AG08396 (cell line): ENCODE data around the gene ATAD3C.

Experiments used
- DNase-seq: peaks from one replicate; pipeline ENCODE4 v3.0.0; 2012; ENCODE audit warnings: low spot score, mixed read lengths

ATAD3C gene

DNA sequence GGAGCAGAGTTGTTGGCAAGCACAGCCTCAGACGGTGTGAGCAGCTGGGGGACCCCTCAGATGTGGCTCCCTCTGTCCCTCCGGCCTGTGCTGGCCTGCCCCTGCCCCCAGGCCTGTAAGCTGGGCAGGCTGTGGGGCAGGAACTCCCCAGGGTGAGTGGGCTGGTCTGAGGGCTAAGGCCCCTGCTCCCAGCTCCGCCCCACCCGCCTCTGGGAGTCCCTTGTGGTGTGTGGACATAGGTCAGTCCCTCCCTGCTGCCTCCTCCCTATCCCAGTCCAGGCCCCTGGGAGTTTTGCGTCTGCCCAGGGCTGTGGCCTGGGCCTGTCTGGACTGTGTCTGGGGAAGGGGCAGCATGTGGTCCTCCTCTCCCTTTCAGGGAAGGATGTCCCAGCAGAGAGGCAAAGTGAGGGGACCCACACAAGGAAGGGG, 17.6 kb upstream of the ATAD3C start:
- DNase-seq: peak; percentile 43

DNA sequence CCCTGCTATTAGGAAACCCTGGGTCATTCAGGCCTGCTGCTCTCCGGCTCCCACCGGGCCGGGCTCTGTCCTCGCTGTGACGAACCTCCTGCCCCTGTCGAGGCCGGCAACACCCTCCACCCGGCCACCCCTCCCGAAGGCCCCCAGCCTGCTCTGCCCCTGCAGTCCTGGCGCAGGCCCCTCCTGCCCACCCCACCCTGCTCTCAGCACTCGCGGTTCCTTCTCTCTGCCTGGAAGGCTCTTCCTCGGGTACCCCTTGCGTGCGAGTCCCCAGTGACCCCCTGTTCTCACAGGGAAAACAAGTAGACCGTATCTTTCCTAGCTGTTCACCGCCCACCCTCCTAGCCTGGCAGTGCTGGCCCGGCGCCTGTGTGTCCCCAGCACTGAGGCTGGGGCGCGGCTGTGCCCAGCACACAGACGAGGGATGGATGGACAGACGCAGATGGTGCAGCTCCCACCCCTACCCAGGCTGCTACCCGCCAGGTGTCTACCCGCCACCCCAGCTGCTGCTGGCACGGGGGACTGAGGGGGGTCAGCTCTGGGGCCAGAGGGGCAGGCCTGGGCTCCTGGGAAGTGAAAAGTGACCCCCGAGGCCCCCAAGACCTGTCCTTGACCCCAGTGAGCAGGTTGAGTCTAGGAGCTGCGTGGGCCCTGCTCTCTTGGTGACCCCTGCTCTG, 17.1 kb upstream of the ATAD3C start:
- DNase-seq: peak; percentile 18

DNA sequence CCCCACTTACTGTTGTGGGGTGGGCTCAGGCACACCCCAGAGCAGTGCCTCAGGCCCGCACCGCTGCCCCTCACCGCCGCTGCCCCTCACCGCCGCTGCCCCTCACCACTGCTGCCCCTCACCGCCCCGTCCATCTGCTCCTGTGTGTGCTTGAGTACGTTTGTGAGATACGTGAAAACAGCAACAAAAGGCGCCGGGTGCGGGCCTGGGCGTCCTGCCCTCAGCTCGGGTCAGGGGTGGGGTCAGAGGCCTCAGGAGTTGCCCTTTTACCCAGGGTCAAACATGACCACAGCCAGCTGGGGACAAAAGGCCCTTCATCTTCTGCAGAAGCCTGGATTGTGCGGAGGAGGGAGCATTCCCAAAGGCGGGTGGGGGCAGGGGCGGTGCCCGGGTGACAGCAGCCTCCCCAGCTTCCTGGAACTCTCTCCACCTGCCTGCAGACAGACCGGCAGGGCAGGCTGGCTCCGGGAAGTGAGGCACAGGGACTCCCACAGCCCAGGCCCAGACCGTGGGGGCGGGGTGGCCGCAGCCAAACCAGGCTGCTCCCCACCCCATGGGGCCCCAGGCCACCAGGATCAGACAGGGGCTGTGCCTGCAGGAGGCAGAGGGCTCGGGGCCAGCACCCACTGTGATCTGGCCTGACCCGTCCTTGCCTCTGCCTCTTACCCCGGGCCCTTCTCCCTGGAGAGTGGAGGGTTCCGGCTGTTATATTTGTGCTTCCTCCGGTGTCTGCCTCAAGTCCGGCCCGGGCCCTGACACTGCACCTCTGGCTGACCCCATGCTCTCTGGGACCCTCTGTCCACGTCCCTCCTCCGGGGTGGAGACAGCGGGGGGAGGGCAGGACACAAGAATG, 16.3 kb upstream of the ATAD3C start:
- peak; percentile 27 for DNase-seq

DNA sequence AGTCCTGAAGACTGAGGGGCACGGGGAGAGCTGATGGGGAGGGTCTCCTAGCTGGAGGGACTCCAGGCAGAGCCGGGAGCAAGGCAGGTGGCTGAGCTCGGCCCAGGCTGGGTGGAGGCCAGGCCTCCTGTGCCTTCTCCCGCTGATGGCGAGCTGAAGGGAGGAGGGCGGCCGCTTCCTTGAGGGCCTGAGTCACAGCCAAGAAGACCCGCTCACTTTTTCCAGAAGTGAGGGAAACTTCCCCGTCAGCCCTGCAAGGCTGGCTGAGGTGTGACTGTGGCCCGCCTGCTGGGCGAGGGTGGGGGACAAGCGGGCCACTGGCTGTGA, 15.7 kb upstream of the ATAD3C start:
- DNase-seq: peak; percentile 62

DNA sequence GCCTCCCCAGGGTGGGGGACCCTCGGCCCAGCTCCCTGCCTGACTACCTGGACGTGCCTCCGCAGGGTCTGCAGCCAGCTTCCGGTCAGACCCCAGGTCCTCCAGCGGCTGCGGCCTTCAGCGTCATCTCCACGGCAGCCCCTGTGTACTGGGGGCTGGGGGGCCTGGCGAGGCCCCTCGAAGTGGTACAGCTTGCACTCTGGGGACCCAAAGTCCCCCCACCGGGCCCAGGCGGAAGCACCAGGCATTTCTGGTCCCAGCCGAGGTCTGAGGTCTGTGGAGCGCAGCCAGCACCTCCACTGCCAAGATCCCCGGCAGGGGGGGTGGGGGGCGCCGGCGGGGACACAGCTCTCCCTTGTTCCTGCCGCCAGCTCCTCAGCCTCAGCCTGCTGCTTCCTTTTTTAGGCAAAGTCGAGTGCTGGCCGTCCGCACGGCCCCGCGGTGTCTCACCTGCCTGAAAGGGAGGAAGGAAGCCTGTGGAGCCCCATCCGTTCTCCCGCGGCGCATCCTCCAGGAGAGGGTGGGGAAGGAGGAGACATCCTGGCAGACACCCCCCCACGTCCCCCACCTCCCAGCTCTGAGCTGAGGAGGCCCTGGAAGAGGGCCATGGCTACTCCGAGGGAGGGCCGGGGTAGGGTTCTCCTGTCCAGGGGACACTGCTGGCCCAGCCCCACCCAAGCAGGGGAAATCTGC, 15.2 kb upstream of the ATAD3C start:
- peak; percentile 24 for DNase-seq

DNA sequence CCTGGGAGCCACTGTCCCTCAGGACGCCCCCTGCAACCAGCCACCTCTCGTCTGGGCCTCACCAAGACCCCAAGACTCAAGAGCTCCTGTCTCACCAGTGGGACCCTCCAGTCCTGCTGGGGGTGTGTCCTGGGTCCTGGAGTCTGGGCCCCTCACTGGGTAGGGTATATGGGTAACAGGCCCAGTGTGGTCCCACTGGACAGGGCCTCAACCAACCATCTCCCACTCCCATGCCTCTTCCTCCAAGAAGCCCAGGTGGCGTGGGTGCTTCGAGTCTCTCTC, 14.7 kb upstream of the ATAD3C start:
- peak; percentile 18 for DNase-seq

DNA sequence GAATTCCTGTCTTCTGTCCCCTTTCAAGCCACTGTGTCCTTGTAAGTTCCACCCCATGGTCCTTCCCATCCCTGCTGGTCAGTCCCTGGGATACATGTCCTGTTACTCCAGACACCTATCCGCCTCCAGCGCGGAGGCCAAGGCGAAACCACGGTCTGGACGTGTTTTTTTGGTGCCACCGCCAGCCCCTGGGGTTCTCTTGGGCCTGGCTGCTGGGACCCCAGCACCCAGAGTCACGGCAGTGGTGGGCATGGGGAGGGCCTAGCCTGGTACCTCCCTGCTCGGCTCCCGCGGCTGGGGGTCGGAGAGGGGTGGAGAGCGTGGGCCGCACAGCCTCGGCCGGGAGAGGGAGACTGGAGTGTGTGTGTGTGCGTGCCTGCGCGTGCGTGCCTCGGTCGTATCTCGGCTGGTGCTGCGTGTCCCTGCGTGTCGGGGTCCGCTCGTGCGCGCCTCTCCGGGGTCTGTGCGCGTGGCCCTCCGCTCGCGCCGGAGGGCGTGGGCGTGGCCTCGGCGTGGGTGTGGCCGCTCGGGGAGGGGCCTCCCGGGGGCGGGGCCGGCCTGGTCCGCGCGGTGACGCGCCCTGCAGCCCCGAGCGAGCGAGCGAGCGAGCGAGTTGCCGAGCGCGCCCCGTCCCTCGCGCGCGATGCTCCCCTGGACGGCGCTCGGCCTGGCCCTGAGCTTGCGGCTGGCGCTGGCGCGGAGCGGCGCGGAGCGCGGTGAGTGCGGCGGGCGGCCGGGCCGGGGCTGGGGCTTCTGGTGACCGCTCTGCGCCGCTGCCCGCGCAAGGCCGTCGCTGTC, 14.2 kb upstream of the ATAD3C start, which contains the start of gene VWA1:
TSS of gene VWA1 (plus strand) at position 585 of the 798 bp plus-strand sequence. CDS start at position 644, 59 bp downstream.
- DNase-seq: peak; percentile 98

DNA sequence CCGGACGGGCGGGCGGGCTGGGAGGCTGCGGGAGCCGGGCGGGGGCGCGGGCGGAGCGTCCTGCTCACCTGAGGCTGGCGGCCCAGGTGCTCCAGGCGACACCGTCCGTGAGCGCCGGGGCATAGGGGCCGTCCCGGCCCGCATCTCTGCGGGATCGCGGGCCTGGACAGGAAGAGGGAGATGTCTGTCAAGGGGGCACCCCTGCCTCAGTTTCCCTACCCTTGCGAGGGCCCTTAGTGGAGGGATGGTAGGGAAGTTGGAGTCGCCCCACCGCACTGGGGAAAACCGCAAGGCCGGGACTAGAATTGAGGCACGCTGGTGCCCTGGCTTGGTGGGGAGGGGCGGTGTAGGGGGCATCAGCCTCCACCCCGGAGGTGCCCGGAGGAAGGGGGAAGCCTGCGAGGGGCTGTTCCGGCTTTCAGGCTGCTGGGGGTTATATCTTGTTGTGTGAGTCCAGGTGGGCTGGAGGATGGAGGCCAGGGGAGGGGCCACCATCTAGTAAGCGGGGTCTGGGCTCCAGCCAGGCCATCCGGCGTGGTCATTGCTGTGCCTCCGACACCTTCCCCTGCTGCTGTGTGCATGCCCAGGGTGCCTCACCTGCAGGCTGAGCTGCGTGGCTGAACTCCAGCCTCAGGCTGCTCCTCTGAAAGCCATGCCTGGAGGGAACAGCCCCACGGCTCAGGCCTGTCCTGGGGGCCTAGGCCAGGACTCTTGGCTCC, 13.4 kb upstream of the ATAD3C start:
- peak; percentile 13 for DNase-seq

DNA sequence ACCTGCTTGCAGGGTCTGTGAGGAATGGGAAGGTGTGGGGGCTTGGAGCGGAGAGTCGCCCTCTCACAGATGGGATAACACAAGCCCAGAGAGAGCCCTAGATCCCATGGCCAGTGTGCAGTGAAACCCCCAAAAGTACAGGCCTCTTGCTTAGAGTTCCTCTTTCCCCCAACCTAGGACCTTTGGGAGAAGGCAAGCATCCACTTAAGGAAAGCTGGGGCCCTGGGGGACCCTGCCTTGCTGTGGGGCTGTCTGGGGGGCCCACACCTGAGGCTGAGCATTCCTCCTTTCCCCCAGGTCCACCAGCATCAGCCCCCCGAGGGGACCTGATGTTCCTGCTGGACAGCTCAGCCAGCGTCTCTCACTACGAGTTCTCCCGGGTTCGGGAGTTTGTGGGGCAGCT, 12.9 kb upstream of the ATAD3C start:
- peak; percentile 15 for DNase-seq

DNA sequence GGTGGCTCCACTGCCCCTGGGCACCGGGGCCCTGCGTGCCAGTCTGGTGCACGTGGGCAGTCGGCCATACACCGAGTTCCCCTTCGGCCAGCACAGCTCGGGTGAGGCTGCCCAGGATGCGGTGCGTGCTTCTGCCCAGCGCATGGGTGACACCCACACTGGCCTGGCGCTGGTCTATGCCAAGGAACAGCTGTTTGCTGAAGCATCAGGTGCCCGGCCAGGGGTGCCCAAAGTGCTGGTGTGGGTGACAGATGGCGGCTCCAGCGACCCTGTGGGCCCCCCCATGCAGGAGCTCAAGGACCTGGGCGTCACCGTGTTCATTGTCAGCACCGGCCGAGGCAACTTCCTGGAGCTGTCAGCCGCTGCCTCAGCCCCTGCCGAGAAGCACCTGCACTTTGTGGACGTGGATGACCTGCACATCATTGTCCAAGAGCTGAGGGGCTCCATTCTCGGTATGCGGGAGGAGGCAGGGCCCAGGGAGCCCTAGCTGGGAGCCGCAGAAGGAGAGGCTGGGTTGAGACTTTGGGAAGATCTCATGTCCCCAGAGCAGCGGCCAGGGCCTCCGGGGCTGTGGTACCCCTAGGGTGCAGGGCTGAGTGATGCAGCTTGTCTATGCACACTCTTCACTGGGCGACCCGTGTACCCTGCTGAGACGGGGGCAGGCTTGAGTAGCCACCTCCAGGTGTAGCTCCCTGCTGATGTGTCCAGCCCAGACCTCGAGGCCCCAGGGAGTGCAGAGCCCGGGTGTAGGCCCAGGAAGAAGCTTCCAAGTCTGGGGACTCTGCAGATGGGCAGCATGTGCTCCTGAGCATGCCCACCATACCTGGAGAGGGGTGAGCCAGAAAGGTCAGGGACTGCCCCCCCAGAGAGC, 12.2 kb upstream of the ATAD3C start:
- DNase-seq: peak; percentile 15

DNA sequence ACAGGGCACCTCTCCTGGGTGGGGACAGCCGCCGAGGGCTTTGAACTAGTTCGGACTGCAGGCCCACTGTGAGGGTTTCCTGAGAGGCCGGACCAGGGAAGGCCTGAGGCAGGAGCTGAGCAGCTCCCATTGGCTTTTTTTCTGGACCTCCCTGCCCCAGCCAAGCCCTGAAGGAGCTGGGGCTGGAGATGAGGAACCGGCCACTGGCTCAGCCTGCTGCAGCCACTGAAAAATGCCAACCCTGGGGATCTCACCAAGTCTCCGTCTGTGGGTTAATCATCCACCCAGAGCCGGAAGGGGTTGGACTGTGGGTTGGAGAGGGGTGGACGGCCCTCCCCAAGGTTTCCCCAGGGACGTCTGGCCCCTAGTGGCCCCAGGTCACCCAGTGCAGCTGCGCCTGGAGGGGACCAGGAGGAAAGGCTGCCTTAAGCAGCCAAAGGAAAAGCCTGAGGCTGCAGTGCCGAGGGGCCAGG, 11.5 kb upstream of the ATAD3C start:
- DNase-seq: peak; percentile 35

DNA sequence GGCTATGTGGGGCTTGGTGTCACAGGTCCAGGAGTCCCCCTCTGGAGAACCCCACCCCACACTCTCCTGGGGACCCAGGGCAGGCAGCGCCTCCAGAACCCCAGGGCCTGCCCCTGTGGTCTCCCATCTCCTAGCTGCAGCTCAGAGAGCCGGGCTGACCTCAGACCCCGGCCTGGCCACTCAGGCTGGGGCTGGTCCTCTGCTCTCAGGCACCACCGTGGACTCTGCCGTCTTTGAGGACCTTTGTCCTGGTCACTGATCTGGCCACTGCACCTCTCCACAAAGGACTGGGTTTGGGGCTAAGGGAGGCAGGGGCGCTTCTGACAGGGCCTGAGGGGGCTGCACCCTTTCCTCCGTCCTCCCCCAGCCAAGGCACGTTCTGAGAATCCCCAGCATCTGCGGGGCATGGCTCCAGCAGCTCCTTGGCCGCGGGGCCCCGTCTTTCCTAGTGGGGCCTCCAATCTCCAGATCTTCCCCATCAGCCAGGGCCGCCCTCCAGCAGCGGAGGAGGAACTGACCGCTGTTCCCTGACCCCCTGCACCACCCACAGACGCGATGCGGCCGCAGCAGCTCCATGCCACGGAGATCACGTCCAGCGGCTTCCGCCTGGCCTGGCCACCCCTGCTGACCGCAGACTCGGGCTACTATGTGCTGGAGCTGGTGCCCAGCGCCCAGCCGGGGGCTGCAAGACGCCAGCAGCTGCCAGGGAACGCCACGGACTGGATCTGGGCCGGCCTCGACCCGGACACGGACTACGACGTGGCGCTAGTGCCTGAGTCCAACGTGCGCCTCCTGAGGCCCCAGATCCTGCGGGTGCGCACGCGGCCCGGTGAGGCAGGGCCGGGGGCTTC, 10.7 kb upstream of the ATAD3C start:
- DNase-seq: no peak

DNA sequence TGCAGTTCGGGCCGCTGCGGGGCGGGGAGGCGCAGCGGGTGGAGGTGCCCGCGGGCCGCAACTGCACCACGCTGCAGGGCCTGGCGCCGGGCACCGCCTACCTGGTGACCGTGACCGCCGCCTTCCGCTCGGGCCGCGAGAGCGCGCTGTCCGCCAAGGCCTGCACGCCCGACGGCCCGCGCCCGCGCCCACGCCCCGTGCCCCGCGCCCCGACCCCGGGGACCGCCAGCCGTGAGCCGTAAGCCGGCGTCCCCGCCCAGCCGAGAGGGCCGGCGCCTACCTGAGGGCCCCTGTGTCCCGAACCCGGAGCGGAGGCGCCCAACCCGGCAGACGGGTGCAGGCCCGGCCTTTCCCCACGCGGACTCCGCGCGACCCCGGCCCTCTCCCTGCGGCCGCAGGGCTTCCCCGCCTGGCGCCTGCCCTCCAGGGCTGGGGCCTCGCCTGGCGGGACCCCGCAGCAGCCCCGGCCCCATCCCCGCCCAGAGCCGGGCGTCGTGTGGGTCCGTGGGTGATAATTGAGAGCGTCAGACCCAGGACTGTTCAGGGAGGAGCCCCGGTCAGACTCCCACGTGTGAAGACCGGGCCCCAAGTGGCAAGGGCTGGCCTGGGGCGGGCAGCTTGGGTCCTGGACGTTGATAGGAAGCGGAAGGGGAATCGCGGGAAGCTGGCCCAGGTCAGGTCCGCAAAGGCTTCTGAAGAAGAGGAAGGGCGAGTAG, 9.8 kb upstream of the ATAD3C start:
- no peak for DNase-seq

DNA sequence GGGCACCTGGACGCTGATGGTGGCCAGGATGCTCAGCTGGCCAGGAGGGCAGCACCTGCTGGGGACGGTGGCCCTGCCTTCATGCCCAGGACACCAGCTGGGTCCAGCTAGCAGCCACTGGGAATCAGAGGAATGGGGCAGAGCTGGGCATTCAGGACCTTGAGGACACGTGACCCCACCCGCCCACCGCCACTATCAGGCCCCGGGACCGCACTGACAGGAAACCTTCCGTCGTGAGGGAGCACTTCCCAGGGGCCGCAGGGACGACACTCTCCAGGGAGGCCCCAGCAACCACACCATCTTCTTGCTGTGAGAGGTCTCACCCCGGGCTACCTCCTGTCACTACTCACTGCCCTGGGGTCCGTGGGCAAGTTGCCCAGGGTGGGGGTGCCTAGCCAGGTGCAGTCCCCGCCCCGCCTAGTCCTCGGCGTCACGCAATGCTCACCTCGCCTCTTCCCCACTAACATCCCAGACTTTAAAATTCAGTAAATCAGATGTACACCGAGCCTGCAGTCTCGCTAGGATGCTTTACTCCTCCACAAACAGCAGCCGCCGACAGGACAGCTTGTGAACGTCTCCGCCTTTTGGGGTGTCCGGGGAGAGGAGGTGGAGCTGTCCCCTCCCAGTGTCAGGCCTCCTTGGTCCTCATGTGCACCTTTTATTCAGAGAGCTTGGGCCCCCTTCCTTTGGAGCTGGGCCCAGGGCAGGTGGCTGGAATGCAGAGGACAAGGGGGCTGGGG, 9.1 kb upstream of the ATAD3C start:
- DNase-seq: peak; percentile 9

DNA sequence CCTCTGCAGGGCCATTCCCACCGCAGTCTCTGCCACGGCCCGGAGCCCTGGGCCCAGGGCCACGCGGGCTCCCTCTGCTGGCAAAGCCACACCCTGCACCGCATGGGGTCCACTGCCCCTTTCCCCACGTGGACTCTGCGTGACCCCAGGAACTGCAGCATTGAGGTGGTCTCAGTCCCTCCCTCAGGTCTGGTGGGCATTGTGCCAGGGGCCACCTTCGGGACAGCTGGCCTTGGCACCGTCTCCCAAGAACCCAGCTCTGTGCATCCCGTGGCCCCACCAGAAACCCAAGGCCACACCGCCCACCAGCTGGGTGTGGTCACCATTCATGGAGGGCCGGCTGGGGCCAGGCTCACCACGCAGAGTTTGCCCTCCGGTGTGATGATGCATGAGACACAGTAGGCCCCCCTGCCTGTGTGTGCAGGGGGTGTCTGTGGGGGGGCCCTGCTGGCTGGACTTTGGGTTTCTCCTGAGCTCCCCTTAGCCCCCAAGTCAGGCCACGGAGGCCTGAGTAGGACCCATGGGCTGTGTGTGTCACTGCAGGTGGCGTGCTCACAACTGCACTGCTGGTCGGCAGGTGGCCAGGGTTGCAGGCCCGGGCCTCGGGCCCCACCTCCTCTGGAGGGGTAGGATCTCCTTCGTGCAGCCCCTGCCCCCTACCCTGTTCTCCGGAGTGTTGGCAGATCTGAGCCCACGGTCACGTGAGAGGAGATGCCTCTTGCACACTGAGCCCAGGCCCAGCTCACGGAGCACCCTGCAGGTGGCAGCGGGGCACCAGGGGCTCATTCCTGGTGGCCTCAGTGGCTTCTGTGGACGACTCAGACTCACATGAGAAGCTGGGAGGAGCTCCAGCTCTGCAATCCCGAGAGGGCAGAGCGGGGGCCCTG, 8.2 kb upstream of the ATAD3C start:
- peak; percentile 90 for DNase-seq

DNA sequence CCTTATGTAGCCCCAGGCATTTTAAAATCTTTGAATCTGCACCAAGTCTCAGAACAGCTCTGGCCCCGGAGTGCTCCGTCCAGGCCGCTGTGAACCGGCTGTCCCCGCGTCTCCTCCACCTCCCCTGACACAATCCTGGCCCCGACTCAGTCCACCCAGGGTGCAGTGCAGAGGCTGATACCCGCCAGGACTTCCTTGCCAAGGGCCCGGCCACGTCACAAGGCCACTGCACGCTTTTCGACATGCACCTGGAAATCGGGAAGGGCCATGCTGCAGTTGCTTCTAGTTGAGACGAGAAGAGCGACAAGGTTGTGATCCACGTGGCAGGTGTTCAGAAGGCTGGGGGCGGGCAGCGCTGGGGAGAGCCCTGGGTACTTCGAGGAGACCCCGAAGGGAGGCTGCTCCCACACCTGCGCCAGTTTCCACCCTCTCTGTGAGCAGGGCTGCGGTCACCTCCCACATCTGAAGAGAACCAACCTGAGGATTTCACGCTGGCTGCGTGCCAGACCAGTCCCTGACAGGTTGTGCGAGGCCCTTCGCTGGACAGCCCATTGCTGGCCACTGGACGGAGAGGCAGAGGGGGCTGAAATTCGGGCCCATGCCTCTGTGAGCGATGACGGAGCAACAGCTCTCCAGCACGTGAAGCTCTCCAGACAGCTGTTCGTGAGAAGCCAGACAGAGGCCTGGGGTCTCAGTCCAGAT, 7.3 kb upstream of the ATAD3C start:
- DNase-seq: no peak
